H1 (cell line): ENCODE measurements around the gene DSP. TPM values are rescaled to one million over a fixed set of nuclear protein-coding genes. Genes with fewer than 3 reads are reported as not detected.

Source experiments
- CTCF ChIA-PET: fragments of 300-600 bp; sonication (Branson Sonifier 250); formaldehyde crosslinking; loops from one replicate; lab custom pipeline; 2021; ENCODE audit not compliant: partially characterized antibody; lab: Charles Lee
- POLR2A ChIA-PET: fragments of 300-600 bp; sonication (Branson Sonifier 250); formaldehyde crosslinking; loops from one replicate; lab custom pipeline; 2021; ENCODE audit warnings: inconsistent platforms; ENCODE audit not compliant: partially characterized antibody; lab: Charles Lee
- DNase-seq, 2 experiments: peaks; one replicate each; pipeline versions ENCODE4 v3.0.0 to v3.0.0-alpha.2; 2010 to 2022; ENCODE audit warnings: low spot score in 2 of 2, low read depth in 1 of 2, mixed read lengths in 1 of 2
- FAIRE-seq: peaks from 2 replicates; lab custom pipeline; 2011; peaks lifted over from hg19 to GRCh38; lab: Jason Lieb, UNC
- H2AFZ ChIP-seq: 2 replicates; pipeline ENCODE4 v1.8.1; 2012; ENCODE audit warnings: low read length, inconsistent platforms
- H2AK5ac ChIP-seq: 2 replicates; pipeline ENCODE4 v1.6.1; 2013; ENCODE audit warnings: low read depth, low read length
- H2BK120ac ChIP-seq: replicated peaks from 2 replicates; pipeline ENCODE3; 2013; ENCODE audit warnings: low read depth, low read length, inconsistent platforms
- H2BK12ac ChIP-seq: 2 replicates; pipeline ENCODE4 v1.6.1; 2013; ENCODE audit warnings: low read depth, low read length
- H2BK15ac ChIP-seq: 2 replicates; pipeline ENCODE4 v1.6.1; 2013; ENCODE audit warnings: low read length
- H2BK20ac ChIP-seq: 2 replicates; pipeline ENCODE4 v1.6.1; 2013; ENCODE audit warnings: low read length
- H2BK5ac ChIP-seq: 2 replicates; pipeline ENCODE4 v1.6.1; 2013; ENCODE audit warnings: low read depth, low read length
- H3K14ac ChIP-seq: 2 replicates; pipeline ENCODE4 v1.6.1; 2013; ENCODE audit warnings: inconsistent platforms; ENCODE audit not compliant: insufficient read length
- H3K18ac ChIP-seq: 2 replicates; pipeline ENCODE4 v1.6.1; 2013; ENCODE audit warnings: low read length; ENCODE audit errors: extremely low read depth
- H3K23ac ChIP-seq: 2 replicates; pipeline ENCODE4 v1.6.1; 2013; ENCODE audit warnings: inconsistent platforms; ENCODE audit not compliant: insufficient read length
- H3K23me2 ChIP-seq: 2 replicates; pipeline ENCODE4 v1.6.1; 2013; ENCODE audit warnings: low read depth, low read length
- H3K27ac ChIP-seq: 2 replicates; pipeline ENCODE4 v1.6.1; 2011; ENCODE audit warnings: low read depth, low read length, inconsistent platforms
- H3K27me3 ChIP-seq, 4 experiments: replicated peaks in 1 of 4; 1 replicate in 1 of 4; 2 replicates in 3 of 4; pipeline versions ENCODE4 v1.6.1 to v1.8.1; 2011 to 2013; ENCODE audit warnings: low read length in 3 of 4, mild to moderate bottlenecking in 3 of 4, inconsistent platforms in 2 of 4, mixed read lengths in 2 of 4, moderate library complexity in 1 of 4; ENCODE audit not compliant: control insufficient read depth in 3 of 4, insufficient read depth in 3 of 4; ENCODE audit errors: extremely low read depth in 1 of 4
- H3K36me3 ChIP-seq, 4 experiments: 2 replicates each; pipeline versions ENCODE4 v1.6.1 to v1.8.1; 2011 to 2013; ENCODE audit warnings: mild to moderate bottlenecking in 4 of 4, low read length in 3 of 4, moderate library complexity in 2 of 4, control low read depth in 1 of 4, inconsistent platforms in 1 of 4; ENCODE audit not compliant: insufficient read depth in 4 of 4, control insufficient read depth in 2 of 4
- H3K4ac ChIP-seq: replicated peaks from 2 replicates; pipeline ENCODE3; 2013; ENCODE audit warnings: low read length, low read depth, mixed read lengths, inconsistent platforms; ENCODE audit not compliant: insufficient read length
- H3K4me1 ChIP-seq, 4 experiments: replicated peaks in 1 of 4; 1 replicate in 1 of 4; 2 replicates in 3 of 4; pipeline versions ENCODE4 v1.6.1 to v1.8.1; 2011 to 2013; ENCODE audit warnings: low read length in 3 of 4, inconsistent platforms in 2 of 4, mixed read lengths in 1 of 4; ENCODE audit not compliant: insufficient read depth in 4 of 4, control insufficient read depth in 3 of 4
- H3K4me2 ChIP-seq, 2 experiments: 2 replicates each; pipeline versions ENCODE4 v1.6.1 to v1.8.1; 2011 to 2013; ENCODE audit warnings: low read depth in 2 of 2, low read length in 2 of 2, control low read depth in 1 of 2, inconsistent platforms in 1 of 2, mild to moderate bottlenecking in 1 of 2; ENCODE audit not compliant: insufficient read depth in 1 of 2
- H3K4me3 ChIP-seq, 4 experiments: fragments of 200-600, 300-600 bp in 1 of 4; sonication (generic), shearing (Covaris generic), sonication (Bioruptor Twin) in 1 of 4; 2 replicates each; pipeline versions ENCODE4 v1.5.1 to v1.8.1; 2011 to 2016; ENCODE audit warnings: low read length in 4 of 4, low read depth in 3 of 4, control low read depth in 2 of 4, inconsistent platforms in 2 of 4, mild to moderate bottlenecking in 2 of 4, mixed read lengths in 1 of 4, moderate library complexity in 1 of 4; ENCODE audit not compliant: insufficient read depth in 2 of 4; ENCODE audit errors: extremely low read depth in 1 of 4
- H3K56ac ChIP-seq: replicated peaks from 2 replicates; pipeline ENCODE3; 2013; ENCODE audit warnings: low read depth, mild to moderate bottlenecking, mixed read lengths, low read length, inconsistent platforms; ENCODE audit not compliant: insufficient read length
- H3K79me1 ChIP-seq: 2 replicates; pipeline ENCODE4 v1.6.1; 2013; ENCODE audit warnings: low read depth, low read length, control low read depth
- H3K79me2 ChIP-seq, 2 experiments: 2 replicates each; pipeline versions ENCODE4 v1.6.1 to v1.8.1; 2012 to 2013; ENCODE audit warnings: low read length in 2 of 2, mild to moderate bottlenecking in 2 of 2, inconsistent platforms in 1 of 2; ENCODE audit not compliant: insufficient read depth in 2 of 2, control insufficient read depth in 1 of 2
- H3K9ac ChIP-seq, 4 experiments: replicated peaks in 1 of 4; 1 replicate in 1 of 4; 2 replicates in 3 of 4; pipeline versions ENCODE4 v1.6.1 to v1.8.1; 2011 to 2013; ENCODE audit warnings: low read depth in 3 of 4, low read length in 3 of 4, control low read depth in 2 of 4, mild to moderate bottlenecking in 2 of 4, moderate library complexity in 2 of 4, inconsistent platforms in 1 of 4; ENCODE audit errors: extremely low read depth in 1 of 4
- H3K9me3 ChIP-seq, 2 experiments: 2 replicates each; pipeline versions ENCODE4 v1.6.1 to v1.8.1; 2012 to 2013; ENCODE audit warnings: mild to moderate bottlenecking in 2 of 2, moderate library complexity in 2 of 2, control low read depth in 1 of 2, inconsistent platforms in 1 of 2, low read depth in 1 of 2, low read length in 1 of 2, mixed read lengths in 1 of 2; ENCODE audit not compliant: insufficient read depth in 2 of 2
- H4K20me1 ChIP-seq, 2 experiments: replicated peaks in 1 of 2; 2 replicates each; pipeline versions ENCODE3 to v1.8.1; 2011 to 2013; ENCODE audit warnings: inconsistent platforms in 2 of 2, low read length in 2 of 2, mild to moderate bottlenecking in 1 of 2; ENCODE audit not compliant: insufficient read depth in 2 of 2, control insufficient read depth in 1 of 2
- H4K5ac ChIP-seq: 2 replicates; pipeline ENCODE4 v1.6.1; 2013; ENCODE audit warnings: low read length, low read depth, mixed read lengths, inconsistent platforms; ENCODE audit not compliant: insufficient read length
- H4K8ac ChIP-seq: 2 replicates; pipeline ENCODE4 v1.8.0; 2013; ENCODE audit warnings: mild to moderate bottlenecking, moderate library complexity, low read length, inconsistent platforms; ENCODE audit not compliant: insufficient read depth; ENCODE audit errors: extremely low read depth
- H4K91ac ChIP-seq: replicated peaks from 2 replicates; pipeline ENCODE3; 2013; ENCODE audit warnings: low read length, mixed read lengths, inconsistent platforms; ENCODE audit not compliant: insufficient read length
- ATF2 ChIP-seq: IDR thresholded peaks from 2 replicates; pipeline ENCODE4 v1.6.1; 2012; ENCODE audit warnings: low read length, inconsistent platforms
- EP300 ChIP-seq, 2 experiments: IDR thresholded peaks; 1 replicate in 1 of 2; 2 replicates in 1 of 2; pipeline ENCODE4 v1.6.1; 2011 to 2012; ENCODE audit warnings: low read depth in 2 of 2, low read length in 2 of 2, mild to moderate bottlenecking in 2 of 2, borderline replicate concordance in 1 of 2, inconsistent platforms in 1 of 2, moderate library complexity in 1 of 2
- KDM4A ChIP-seq: IDR thresholded peaks from one replicate; pipeline ENCODE4 v1.7.1; 2012; ENCODE audit warnings: low read depth, mild to moderate bottlenecking, moderate library complexity, low read length, inconsistent platforms; ENCODE audit not compliant: severe bottlenecking
- SIN3A ChIP-seq, 2 experiments: IDR thresholded peaks in 1 of 2; conservative IDR thresholded peaks in 1 of 2; 2 replicates each; pipeline ENCODE4 v1.6.1; 2011 to 2012; ENCODE audit warnings: low read length in 2 of 2, improper control_type of control experiment in 1 of 2, low read depth in 1 of 2, mild to moderate bottlenecking in 1 of 2
- SIRT6 ChIP-seq: IDR thresholded peaks from one replicate; pipeline ENCODE4 v1.7.1; 2012; ENCODE audit warnings: low read length, inconsistent platforms
- TAF1 ChIP-seq: IDR thresholded peaks from 2 replicates; pipeline ENCODE4 v1.6.1; 2011; ENCODE audit warnings: mild to moderate bottlenecking, low read depth, low read length
- WGBS, 2 experiments: shearing (Covaris generic) in 1 of 2; methylation state at CpG; one replicate each; pipeline versions ENCODE4 v1.1.6 to v1.1.7; 2013 to 2015; ENCODE audit warnings: low lambda C conversion rate in 2 of 2, mixed read lengths in 2 of 2, inconsistent platforms in 1 of 2, low coverage in 1 of 2, missing lambda C conversion rate in 1 of 2; ENCODE audit not compliant: insufficient replicate concordance in 2 of 2, insufficient coverage in 1 of 2, insufficient read length in 1 of 2; ENCODE audit errors: extremely low coverage in 1 of 2, missing lambda C conversion rate in 1 of 2; 5-methylcytosine and 5-hydroxymethylcytosine counted together
- polyA plus RNA-seq, 7 experiments: library from polyadenylated mRNA; depleted of rRNA in 3 of 7; stranded (reverse) in 5 of 7; unstranded in 2 of 7; fragments of >200 nt in 5 of 7; fragments of 200-250 nt in 2 of 7; gene quantifications; 1 replicate in 5 of 7; 2 replicates in 1 of 7; 4 replicates in 1 of 7; pipeline versions ENCODE4 v1.2.1 to v1.2.3, GENCODE V29; 2011 to 2013; ENCODE audit warnings: missing spikeins in 2 of 7, mixed read lengths in 2 of 7
- total RNA-seq: library from RNA; stranded (reverse); fragmentation: NEBNext Ultra II Directional; extraction: Animal tissue kit (Norgen Biotek cat#: 25700); gene quantifications from 2 replicates; pipeline ENCODE4 v1.2.1, GENCODE V29; 2021

DSP gene
- total and polyA plus RNA-seq, 2 of the 8 experiments (the other 6 are each of a cell fraction or from before 2014, with no cell fraction given): 14.3 to 48.5 TPM

- Histone ChIP-seq H3K4me1 (peaks cover 0 to 3% (median 0%) of the 10 kb centered on the region in 4 experiments; a peak in 3 of 7 replicates), H3K9me3 (no peaks in the 10 kb centered on the region; a peak in 1 of 4 replicates), H3K9ac (no peak overlapping the region), H4K8ac (no peak overlapping the region), H3K4me3 (no peak overlapping the region), H2BK20ac (no peak overlapping the region), H3K18ac (no peak overlapping the region), H3K4me2 (no peak overlapping the region), H2AK5ac (no peak overlapping the region), H3K27me3 (peaks cover 0 to 17% (median 11%) of the 10 kb centered on the region in 4 experiments; a peak in 6 of 7 replicates), H3K27ac (no peak overlapping the region), H3K4ac (no peak overlapping the region), H3K23me2 (peaks cover 4% of the 10 kb centered on the region; the same call in 1 of the 2 replicates), H3K23ac (no peak overlapping the region), H2AFZ (no peak overlapping the region), H4K20me1 (no peaks in the 10 kb centered on the region), H3K56ac (no peak overlapping the region), H2BK15ac (no peak overlapping the region), H3K79me2 (peaks cover 0 to 2% of the 10 kb centered on the region in 2 experiments; a peak in 1 of 4 replicates), H2BK120ac (no peak overlapping the region), H3K36me3 (no peaks in the 10 kb centered on the region), H4K5ac (no peak overlapping the region), H3K14ac (no peak overlapping the region), H2BK12ac (no peak overlapping the region), H3K79me1 (no peaks in the 10 kb centered on the region), H4K91ac (no peak overlapping the region), H2BK5ac (no peak overlapping the region)
- TF ChIP-seq KDM4A (no peak), SIN3A (conservative IDR thresholded peaks at IDR 0.05 in 1 of 2, IDR thresholded peaks at IDR 0.05 in 1 of 2; ENCODE audit: low read depth in 1 of 2, low read length in 2 of 2) (no peak), ATF2 (no peak), TAF1 (no peak), EP300 (IDR thresholded peaks at IDR 0.05; ENCODE audit: borderline replicate concordance in 1 of 2, low read depth in 2 of 2, low read length in 2 of 2) (no peak), SIRT6 (no peak)
- WGBS, 2 experiments: 91% methylated on average over 5 of the region's 5 CpGs; no CpG with 5 or more reads in 1 of the 2 experiments
- ChIA-PET CTCF (interaction anchor here (1.3 kb wide), 1 partner anchor 113 kb away, joined by 5 read pairs; no protein-coding TSS in a partner anchor), POLR2A (interaction anchor here (0.7 kb wide), 1 partner anchor 30 kb away, joined by 3 read pairs; no protein-coding TSS in a partner anchor)
- FAIRE-seq (no peak), DNase-seq (no peak)
Measured at GRCh38 chr6:7538484-7538883, 3.0 kb upstream of the DSP start.
